ENCODE results near the gene RBM38.

RBM38 gene

DNA sequence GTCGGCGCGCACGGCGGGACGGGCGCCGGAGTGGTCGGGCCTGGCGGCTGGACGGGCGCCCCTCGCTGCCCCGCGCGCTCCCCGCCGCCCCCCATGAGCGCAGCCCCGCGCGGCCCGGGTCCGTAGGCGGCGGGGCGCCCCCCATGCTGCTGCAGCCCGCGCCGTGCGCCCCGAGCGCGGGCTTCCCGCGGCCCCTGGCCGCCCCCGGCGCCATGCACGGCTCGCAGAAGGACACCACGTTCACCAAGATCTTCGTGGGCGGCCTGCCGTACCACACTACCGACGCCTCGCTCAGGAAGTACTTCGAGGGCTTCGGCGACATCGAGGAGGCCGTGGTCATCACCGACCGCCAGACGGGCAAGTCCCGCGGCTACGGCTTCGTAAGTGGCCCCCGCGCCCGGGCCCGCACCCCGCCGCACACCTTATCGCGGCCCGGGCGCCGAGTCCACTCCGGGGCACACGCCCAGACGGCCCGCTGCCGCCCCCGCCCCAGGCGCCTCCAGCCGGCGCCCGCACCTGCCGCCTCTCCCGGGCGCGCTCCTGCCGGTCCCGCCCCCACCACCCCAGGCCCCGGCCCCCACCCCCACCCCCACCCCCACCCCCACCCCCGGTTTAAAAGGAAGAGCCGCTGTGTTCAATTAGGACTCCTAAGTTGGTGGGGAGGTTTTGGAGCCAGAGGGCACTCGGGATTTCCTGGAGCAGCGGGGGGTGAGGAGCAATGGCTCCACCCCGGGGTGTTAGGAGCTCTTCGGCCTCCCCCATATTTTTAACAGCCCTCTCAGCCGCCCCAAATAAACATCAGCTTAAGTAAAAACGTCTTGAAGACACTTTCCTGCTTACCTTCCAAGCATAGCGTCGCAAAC lies 474 bp downstream of the RBM38 start:
- no peak for DNase-seq (ENCODE audit: low read depth in 2 of 2)

DNA sequence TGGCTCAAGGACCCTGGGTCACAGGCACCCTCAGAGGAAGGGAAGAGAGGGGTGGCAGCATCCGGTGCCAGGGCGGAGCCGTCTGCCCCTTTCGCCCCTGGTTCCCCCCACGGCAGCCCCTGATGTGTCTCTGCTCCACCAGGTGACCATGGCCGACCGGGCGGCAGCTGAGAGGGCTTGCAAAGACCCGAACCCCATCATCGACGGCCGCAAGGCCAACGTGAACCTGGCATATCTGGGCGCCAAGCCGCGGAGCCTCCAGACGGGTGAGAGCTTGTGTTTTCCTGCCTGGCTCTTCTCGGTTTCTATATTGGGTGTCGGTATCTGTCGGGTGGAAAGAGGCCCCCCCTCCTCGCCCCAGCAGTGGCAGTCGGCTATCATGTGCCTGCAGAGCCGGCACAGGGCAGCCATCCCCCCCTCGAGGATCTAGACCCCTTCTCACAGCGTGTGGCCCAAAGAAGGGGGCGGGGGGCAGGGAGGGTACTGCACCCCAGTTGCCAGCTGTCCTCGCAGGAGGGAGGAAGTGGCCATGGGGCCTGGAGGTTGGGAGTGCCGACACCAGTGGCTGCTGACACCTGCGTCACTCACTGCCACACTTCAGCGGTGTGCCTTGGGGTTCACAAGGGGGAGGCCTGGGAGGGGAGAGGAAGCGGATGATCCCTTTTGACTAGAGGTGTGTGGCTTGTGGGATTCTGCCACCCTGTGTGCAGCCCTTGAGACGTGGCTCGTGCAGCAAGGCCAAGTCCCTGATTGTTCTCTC lies 1.5 kb downstream of the RBM38 start:
- DNase-seq (ENCODE audit: low read depth in 2 of 2) = peak; percentile 55 to 61

DNA sequence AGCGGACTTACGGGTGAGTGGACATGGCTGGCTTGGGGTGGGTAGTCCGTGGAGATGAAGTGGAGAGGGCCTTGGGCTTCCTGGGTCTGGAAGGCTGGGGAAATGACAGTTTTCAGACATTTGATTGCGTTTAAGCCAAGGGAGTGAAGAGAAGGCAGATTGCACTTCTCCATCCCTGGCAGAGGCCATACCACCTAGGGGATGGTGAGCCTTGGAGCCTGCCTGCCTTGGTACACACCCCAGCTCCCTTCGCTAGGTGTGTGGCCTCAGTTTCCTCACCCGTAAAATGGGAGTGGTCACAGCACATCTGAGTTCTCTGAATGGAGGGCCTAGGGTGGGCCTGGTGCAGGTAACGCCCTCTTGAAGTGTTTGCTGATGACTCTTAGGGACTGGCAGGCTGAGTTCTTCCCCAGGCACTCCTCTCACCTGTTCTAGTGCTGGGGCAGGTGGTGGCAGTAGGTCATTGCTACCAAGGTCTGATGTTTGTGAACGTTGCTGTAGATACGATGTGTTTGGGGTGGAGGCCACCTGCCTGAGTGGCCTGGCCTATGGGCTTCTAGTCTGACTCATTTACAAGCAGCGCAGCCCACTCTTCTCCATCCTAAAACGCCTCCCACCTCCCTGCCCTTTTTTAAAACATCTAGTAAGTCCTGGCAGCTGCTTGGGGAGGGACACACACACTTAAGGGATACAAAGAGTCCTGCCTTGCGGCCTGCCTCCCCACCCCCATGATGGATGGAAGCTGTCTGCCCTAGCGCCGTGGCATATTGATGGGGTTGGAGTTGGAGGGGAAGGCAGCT lies 2.3 kb downstream of the RBM38 start:
- no peak for DNase-seq (ENCODE audit: low read depth in 2 of 2)

DNA sequence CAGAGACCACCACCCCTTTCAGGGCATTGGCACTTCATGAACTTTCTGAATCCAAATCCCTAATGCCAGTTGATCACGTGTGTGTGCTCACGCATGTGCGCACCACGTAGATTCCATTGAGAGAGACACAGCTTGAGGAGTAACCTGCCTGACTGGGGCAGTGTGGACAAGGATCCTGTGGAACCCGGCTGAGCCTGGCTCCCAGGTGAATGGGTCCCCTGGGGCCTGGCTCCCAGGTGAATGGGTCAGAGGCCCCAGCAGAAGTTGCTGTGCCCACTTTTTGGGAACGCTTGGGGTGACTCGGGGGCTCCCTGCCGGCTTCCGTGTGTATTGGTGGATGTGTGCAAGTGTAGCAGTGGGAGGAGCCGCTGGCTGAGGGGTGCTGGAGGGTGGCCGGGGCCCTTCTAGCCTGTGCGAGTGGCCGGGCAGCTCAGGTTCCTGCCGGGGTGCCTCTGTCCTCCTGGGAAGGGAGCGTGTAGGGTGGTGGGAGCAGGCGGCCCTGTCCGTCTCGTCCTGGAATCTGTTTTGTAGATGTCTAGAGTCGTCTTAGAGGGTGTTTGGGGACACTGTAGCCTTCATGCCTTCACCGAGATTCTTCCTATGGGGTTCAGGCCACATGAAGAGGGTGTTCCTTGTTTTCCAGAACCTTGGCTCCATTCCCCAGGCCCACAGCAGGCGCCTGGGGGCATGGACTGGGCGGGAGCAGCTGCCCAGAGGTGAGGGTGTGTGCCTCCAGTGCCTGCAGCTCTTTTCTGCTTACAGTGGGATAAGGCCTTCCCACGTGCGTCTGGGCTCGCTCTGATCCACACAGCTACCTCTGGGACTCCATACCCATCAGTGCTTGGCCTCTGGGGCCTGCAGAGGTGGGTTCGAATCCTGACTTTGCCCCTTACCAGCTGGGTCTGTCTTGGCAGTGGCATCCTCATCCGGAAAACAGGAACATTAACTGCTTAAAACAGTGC lies 3.2 kb downstream of the RBM38 start:
- DNase-seq (ENCODE audit: low read depth in 2 of 2) = no peak

DNA sequence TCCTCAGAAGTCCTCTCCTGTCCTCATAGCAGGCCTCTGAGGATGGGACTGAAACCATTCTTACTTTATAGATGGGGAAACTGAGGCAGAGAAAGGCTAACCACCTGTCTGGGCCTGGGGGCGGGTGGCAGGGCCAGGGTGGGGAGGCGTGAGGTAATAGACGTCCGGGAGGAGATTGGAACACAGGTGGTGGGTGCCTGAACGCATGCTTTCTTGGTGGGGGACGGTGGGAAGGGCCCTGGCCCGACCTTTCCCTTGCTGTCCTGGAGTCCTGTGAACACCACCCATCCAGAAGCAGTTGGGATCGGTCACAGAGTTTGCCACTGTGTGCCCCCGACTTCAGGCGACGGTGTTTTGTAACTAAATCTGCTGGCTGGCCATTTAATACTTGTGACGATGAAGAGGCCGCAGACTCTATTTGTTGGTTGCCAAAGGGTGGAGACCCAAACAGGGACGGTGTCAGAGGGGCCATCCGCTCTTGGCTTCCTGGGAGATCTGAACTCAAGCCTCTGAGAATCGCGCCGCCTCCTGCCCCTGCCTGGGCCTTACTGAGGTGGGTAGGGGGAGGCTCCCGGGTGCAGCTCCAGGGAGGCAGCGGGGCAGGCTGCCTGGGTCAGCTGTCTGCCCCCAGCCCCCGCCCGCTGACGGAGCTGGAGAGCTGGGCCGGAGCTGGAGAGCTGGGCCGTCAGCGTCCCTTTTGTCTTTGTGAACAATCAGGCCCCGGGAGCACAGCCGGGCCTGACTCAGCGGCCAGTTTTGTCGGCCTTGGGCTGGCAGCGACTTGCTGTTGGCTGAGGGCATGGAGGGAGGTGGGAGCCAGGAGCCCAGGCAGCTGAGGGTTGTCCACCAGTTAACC lies 4.1 kb downstream of the RBM38 start:
- DNase-seq (ENCODE audit: low read depth in 2 of 2) = no peak

DNA sequence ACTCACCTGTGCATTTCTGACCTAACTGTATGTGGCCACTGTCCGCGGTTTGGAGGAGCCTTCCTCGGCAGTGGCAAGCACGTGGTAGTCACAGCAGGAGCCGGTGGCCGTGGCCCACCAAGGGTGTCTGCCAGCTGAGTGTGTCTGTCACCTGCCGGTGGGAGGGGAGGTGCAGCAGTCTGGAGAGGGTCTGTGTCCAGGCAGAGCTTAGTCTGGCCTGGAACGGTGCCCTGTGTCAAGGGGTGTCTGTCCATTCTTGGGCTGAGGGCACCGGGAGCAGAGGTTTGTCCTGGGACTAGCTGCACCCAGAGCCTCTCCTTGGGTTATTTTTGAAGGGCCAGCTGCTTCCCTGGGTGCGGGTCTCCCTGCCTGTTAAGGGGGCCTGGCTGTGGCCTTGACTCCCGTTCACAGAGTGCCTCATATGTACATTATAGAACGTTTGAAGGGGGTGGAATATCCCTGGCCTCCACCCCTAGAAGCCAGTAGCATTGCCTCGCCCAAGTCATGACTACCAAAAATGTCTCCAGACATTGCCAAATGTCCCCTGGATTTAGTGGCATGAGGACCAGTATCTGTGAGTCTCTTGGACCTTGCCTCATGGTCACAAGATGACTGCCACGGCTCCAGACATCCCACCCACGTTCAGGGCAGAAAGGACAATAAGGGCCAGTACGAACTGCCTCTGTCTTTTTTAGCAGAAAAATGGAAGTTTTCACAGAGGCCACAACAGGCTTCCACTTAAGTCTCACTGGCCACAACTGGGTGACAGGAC lies 5.2 kb downstream of the RBM38 start:
- no peak for DNase-seq (ENCODE audit: low read depth in 2 of 2)

DNA sequence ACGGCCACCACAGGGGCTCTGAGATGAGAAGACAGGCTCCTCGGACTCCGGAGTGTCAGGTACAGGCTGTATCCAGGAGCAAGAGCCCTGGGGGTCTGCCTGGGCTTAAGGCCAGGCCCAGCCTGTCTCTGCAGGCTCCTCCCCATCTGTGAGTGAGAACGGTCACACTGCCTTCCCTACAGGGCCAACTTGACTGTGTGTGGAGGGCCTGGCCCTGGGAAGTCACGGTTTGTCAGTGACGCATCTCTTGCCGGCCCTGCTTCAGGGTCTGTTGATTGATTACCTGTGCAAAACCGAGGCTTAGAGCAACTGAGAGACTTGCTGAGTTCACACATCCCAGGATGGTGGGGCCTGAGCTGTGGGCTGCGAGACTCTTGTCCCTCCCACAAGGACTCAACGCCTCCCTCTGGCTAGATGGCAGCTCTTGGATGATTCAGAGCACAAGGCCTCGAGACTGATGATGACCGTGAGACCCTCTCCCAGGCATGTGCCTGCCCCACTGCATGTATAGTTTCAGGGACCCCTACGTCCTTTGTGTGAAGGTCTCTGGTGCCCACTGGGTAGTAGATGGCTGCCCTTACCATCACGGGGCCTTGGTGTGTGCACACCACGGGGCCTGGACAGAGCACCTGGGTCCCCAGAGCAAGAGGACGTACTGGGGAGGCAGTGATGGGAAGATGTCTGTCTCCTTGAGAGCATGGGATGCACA lies 5.9 kb downstream of the RBM38 start:
- DNase-seq (ENCODE audit: low read depth in 2 of 2) = no peak

DNA sequence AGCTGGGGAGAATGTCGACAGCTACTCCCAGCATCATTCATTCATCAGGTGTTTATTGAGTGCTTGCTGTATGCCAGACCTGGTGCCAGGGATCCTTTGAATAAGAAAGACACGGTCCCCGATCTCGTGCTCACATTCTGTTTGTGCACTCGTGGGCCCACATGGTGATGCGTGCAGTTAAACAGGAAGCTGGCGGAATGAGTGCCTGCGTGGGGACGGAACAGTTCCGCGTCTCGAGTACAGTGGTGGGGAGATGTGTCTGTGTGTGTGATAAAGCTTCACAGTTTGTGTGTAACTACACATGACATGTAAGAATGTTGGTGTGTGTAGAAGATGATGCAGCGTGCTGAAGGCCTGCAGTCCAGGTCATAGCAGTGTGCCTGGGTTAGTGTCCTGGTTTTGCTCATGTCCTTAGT lies 6.5 kb downstream of the RBM38 start:
- no peak for DNase-seq (ENCODE audit: low read depth in 2 of 2)

DNA sequence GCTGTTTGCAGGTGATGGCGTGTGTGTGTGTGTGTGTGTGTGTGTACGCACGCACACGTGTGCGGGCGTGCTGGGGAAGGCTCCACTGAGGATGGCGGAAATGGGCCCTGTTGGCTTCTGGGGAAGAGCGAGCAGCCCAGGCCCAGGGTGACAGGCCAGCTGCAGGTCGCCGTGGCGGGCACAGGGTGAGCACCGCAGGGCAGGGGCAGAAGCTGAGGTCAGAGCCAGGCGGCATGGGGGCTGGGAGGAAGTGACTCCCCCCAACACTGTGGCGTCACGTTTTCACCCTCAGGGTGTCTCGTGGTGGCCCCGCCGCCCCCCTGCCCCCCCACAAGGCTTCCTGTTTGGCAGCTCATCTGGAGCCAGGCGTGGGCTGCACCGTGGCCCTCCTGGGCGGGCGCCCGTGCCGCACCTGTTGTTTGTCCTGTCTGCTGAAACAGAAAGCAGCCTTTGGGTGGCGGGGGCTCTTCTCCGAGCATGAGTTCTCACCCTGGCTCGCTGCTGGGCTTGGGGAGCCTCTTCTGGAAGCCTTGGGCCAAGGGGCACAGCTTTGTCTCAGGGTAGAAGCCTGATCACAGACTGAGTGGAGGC lies 7.1 kb downstream of the RBM38 start:
- peak; percentile 70 to 78 for DNase-seq (ENCODE audit: low read depth in 2 of 2)

DNA sequence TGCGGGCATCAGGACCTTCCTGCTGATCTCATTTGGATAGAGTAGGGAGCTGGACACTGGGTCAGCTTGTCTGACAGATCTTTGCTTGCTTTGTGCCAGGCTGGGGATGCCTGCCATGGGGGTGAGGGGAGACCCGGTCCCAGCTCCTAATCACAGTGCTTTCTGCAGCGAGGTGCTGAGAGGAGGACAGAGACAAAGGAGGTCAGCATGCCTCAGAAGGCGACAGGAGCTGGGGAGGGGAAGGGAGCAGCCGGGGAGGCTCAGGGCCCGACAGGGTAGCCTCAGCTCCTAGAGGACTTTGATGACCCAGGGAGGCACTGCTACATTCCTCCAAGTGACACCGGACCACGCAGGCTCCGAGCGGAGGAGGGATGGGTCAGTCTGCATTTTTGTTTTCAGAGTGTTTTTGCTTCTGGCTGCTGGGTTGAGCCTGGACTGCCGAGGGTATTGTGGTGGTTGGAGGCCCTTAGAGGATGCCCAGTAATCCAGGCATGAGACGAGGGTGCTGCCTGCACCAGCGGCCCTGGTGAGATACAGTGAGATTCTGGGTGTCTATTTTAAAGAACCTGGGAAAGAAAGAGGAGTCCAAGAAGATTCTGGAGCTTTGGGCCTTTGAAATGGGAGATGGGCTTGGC lies 7.8 kb downstream of the RBM38 start:
- DNase-seq (ENCODE audit: low read depth in 2 of 2) = no peak

DNA sequence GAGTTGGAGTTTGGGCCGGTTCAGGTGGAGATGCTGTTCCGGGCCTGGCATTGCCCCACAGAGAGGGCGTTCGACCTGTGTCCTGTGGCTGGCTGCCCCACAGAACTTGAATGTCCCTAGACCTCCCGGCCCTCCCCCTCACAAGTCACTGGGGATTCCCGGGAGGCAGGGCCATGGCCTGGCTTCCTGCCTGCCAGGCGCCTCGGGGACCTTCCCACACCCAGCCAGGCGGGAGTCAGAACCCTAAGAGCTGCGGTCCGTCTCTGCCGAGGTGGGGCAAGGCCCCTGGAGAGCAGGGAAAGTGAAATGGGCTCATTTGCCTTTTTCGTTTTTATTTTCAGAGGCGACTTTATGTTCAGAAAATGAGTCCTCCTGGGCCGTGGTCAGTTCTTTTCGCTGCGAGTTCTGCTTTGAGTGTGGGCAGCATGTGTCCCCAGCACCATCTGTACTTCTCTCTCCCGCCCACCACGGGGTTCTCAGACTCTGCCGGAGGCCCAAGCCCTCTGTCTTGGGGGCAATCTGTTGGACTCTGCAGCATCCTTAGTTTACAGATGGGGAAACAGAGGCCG lies 8.5 kb downstream of the RBM38 start:
- DNase-seq (ENCODE audit: low read depth in 2 of 2) = peak in 1 of 2 experiments; percentile 52

DNA sequence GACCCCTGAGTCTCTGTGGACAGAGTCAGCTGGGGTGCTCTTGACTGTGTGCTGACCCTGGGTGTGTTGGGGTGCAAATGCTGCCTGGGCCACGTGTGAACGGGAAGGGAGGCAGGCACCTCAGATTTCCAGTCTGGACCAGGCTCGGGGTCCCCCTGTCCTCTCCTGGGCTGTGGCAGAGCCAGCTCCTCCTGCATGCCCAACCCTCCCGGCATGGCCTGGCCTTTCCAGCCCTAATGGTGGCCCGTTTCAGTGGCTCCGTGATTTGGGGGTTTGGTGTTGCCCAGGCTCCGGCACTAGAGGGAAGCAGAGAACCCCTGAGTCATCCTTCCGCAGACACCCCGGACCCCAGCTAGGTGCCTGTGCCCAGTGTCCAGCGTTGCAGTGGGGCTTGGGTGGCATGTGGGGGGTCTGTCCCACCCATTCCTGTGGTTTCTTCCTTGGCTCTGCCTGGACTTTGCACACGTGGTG lies 9.1 kb downstream of the RBM38 start:
- no peak for DNase-seq (ENCODE audit: low read depth in 2 of 2)

DNA sequence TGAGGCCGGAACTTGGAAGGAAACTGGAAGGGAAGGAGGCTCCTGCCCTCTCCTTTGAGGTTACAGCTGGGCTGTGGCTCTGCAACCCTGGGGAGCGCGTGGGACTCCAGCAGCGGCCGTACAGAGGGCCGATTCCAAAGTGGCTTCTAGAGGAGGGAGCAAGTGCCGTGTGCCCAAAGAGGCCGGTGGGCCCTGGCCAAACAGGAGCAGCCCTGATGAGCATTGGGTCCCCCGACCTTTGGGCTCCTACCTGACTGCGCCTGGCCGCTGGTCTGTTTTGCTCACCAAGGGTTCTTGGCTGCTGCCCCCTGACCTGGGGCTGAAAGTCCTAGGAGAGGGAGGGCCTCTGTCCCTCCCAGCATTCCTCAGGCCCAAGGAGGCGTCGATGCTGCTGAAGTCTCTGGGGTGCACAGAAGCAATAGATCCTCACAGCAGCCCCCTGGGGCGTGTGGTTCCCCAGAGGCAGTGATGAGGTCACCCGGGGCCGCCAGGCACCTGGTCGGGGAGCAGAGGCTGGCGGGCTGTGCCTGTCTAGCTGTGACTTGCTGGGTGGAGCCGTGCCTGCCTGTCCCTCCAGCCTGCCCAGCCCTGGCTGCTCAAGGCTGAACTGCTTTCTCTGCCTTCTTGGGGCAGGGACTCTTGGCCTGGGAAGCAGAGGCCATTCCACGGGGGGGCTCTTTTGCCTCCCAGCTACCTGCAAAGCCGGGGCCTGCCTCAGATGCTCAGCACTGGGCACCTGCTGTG lies 9.8 kb downstream of the RBM38 start:
- DNase-seq (ENCODE audit: low read depth in 2 of 2) = no peak

DNA sequence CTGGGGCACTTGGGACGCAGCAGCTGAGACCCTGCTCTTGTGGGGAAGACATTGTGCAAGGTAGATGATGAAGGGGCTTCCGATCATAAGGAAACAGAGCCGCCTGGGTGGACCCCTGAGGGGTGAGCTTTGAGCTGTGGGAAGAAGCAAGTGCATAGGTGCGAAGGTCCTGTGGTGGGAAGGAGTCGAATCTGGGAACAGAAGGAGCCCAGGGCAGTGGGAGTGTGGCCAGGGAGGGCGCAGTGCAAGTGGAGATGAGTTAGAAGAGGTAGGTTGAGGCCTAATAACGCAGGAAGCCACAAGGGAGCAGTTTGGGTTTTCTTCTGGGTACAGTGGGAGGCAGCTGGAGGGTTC lies 10.3 kb downstream of the RBM38 start:
- DNase-seq (ENCODE audit: low read depth in 2 of 2) = no peak

DNA sequence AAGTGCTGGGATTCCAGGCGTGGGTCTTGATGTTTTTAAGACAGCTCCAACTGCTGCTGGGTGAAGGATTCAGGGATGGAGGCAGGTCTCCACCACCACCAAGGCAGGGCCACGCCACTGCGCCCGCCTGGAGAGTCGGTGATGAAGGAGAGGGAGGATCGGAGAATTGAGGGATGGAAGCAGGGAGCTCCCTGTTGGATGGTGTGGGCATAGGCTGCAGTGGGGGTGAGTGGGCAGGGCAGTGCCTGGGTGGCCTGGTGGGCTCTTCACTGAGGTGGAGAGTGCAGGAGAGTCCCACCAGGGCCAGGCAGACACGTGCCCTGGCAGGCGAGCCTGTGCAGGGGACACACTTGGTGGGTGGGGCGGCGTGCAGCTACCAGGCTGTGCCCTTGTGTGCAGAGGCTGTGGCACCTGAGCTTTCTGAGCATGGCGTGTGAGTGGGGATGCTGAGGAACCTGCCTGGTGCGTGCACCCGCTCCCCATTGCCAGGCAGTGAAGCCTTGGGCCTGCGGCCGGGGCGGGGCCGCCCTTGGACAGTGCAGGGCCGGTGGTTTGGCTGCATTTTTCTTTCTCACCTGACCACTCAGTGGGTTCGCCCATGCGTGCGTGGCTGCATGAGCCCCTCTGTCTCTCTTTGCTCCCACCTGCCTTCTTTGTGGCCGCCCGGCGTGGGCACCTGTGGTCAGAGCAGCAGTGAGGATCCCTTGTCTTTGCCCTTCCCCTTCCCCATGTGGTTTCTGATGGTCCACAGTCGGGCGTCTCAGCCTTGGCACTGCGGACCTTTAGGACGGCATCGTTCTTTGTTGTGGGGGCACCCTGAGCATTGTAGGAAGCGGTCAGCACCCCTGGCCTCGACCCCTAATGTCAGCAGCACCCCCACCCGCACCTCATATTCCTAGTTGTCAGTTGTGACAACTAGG lies 11.3 kb downstream of the RBM38 start:
- DNase-seq (ENCODE audit: low read depth in 2 of 2) = no peak

DNA sequence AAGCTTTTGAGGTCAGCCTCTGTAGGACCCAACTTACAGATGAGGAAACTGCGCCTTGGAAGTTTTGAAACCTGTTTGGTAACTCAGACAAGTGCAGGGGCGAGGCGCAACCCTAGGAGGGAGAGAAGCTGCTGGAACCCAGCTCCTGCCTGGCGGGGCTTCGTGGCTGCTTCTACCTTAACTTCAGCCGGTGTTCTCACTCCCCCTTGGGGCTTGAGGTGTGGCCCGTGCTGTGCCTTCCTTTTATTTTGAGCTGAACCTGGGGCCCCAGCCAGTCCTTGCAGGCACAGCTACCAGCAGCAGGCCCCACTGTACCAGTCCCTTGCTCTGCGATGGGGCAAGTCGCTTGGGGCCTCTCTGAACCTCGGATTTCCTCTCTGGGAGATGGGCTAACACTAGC lies 12.0 kb downstream of the RBM38 start:
- DNase-seq (ENCODE audit: low read depth in 2 of 2) = no peak

Measured in stimulated activated CD4-positive, alpha-beta T cell treated with anti-CD3 and anti-CD28 coated beads, Interleukin-12 subunit alpha, Interleukin-12 subunit beta, amount 100 ng/mL, for 24 hours (primary cell).